Tibial artery (tissue), 4 donors: ENCODE data around the gene GFRA3.
"Not testable (repeated sequence)": the region's sequence is repeated elsewhere in the genome, so short reads cannot be mapped to it uniquely, and the experiment has no call there.

Experiments
- DNase-seq, 2 donors: peaks; one replicate each; pipeline ENCODE4 v3.0.0-alpha.2; 2019
- H3K27ac ChIP-seq, 2 donors: fragments of 200-600 bp; sonication (generic) in 1 of 2; 1 replicate in 1 of 2; 2 replicates in 1 of 2; pipeline ENCODE4 v1.5.1; 2018 to 2019; ENCODE audit warnings: mild to moderate bottlenecking in 1 of 2
- H3K27me3 ChIP-seq, 2 donors: fragments of 200-600 bp; sonication (generic) in 1 of 2; one replicate each; pipeline versions ENCODE4 v1.5.1 to v1.6.0; 2016 to 2019
- H3K36me3 ChIP-seq, 3 donors: fragments of 200-600 bp; sonication (generic) in 2 of 3; one replicate each; pipeline ENCODE4 v1.5.1; 2016 to 2019; ENCODE audit warnings: mild to moderate bottlenecking in 2 of 3
- H3K4me1 ChIP-seq, 4 donors: fragments of 200-600 bp; sonication (generic) in 2 of 4; 1 replicate in 3 of 4; 2 replicates in 1 of 4; pipeline ENCODE4 v1.5.1; 2016 to 2019
- H3K4me3 ChIP-seq, 2 donors: fragments of 200-600 bp; sonication (generic) in 1 of 2; 1 replicate in 1 of 2; 2 replicates in 1 of 2; pipeline ENCODE4 v1.5.1; 2018 to 2019; ENCODE audit warnings: mild to moderate bottlenecking in 2 of 2
- H3K9me3 ChIP-seq, 3 donors: fragments of 200-600 bp; sonication (generic) in 1 of 3; one replicate each; pipeline ENCODE4 v1.5.1; 2016 to 2019
- CTCF ChIP-seq, 2 experiments: fragments of 200-600 bp in 1 of 2; fragments of 450-650 bp in 1 of 2; IDR thresholded peaks; one replicate each; pipeline ENCODE4 v1.5.1; 2017 to 2019; ENCODE audit warnings: antibody characterized with exemption in 2 of 2, mild to moderate bottlenecking in 1 of 2, moderate library complexity in 1 of 2
- intact Hi-C: fragments of 100-400 bp; cut with DNase I; formaldehyde crosslinking; loops from one replicate; pipeline ENCODE4 v1.15.0; 2023; ENCODE audit warnings: low total_unique reads

The GFRA3 gene

GRCh38 chr5:138263581-138263980, 10.8 kb downstream of the GFRA3 start:
- Histone ChIP-seq H3K4me1 (no peaks in the 10 kb centered on the region), H3K27ac (no peak overlapping the region), H3K27me3 (peaks cover 0 to 13% of the 10 kb centered on the region in 2 donors), H3K9me3 (no peaks in the 10 kb centered on the region), H3K36me3 (no peaks in the 10 kb centered on the region), H3K4me3 (no peak overlapping the region)
- intact Hi-C loops: no loop called here
- no peak for DNase-seq
- TF ChIP-seq CTCF (IDR thresholded peaks at IDR 0.05): no peak

GRCh38 chr5:138258704-138259292, 15.6 kb downstream of the GFRA3 start:
- Histone ChIP-seq H3K4me1 (no peaks in the 10 kb centered on the region), H3K9me3 (no peaks in the 10 kb centered on the region), H3K27me3 (no peaks in the 10 kb centered on the region), H3K27ac (no peak overlapping the region), H3K36me3 (no peaks in the 10 kb centered on the region), H3K4me3 (no peak overlapping the region)
- TF ChIP-seq CTCF (IDR thresholded peaks at IDR 0.05): no peak
- intact Hi-C loops: no loop called here
- DNase-seq: no peak

GRCh38 chr5:138257583-138257982, 16.8 kb downstream of the GFRA3 start:
- peaks cover 0 to 5% of the 10 kb centered on the region in 2 donors for H3K27me3 ChIP-seq
- no peak for TF ChIP-seq CTCF (IDR thresholded peaks at IDR 0.05)
- H3K4me1 ChIP-seq: no peaks in the 10 kb centered on the region
- H3K27ac ChIP-seq: no peak overlapping the region
- intact Hi-C loops: no loop called here
- H3K4me3 ChIP-seq: no peak overlapping the region
- DNase-seq: no peak
- no peaks in the 10 kb centered on the region for H3K36me3 ChIP-seq
- H3K9me3 ChIP-seq: no peaks in the 10 kb centered on the region

GRCh38 chr5:138252944-138253343, 21.5 kb downstream of the GFRA3 start:
- Histone ChIP-seq H3K27me3 (peaks cover 0 to 5% of the 10 kb centered on the region in 2 donors), H3K9me3 (no peaks in the 10 kb centered on the region), H3K27ac (no peak overlapping the region), H3K4me1 (no peaks in the 10 kb centered on the region), H3K36me3 (no peaks in the 10 kb centered on the region), H3K4me3 (no peak overlapping the region)
- no peak for DNase-seq
- TF ChIP-seq CTCF (IDR thresholded peaks at IDR 0.05): no peak
- intact Hi-C loops: no loop called here

- DNase-seq, H3K27me3 ChIP-seq, H3K27ac ChIP-seq, H3K4me1 ChIP-seq, H3K9me3 ChIP-seq, H3K36me3 ChIP-seq, intact Hi-C loops, H3K4me3 ChIP-seq: not testable (repeated sequence)
These were observed 26.6 kb downstream of the GFRA3 start for GRCh38 chr5:138247800-138248199.

- Histone ChIP-seq H3K27me3 (no peaks in the 10 kb centered on the region), H3K9me3 (no peaks in the 10 kb centered on the region), H3K27ac (no peak overlapping the region), H3K36me3 (no peaks in the 10 kb centered on the region), H3K4me1 (peaks cover 0 to 6% (median 3%) of the 10 kb centered on the region in 4 donors), H3K4me3 (no peak overlapping the region)
- DNase-seq: no peak
- no peak for TF ChIP-seq CTCF (IDR thresholded peaks at IDR 0.05)
- intact Hi-C loops: no loop called here
These were observed 27.6 kb downstream of the GFRA3 start for GRCh38 chr5:138246822-138247221.
